ENCODE measurements around the gene SNED1.

The SNED1 gene

GRCh38 chr2:241096979-241097378 lies 98.6 kb downstream of the SNED1 start:
- H3K79me2 ChIP-seq (ENCODE audit: insufficient read depth, low read length): peaks cover 57% of the 10 kb centered on the region
- no peak for ATAC-seq (ENCODE audit: insufficient read depth, low read depth)
- TF ChIP-seq CTCF (IDR thresholded peaks at IDR 0.05; ENCODE audit: borderline replicate concordance, extremely low read depth, low read length, poor library complexity, severe bottlenecking): no peak
- TF ChIP-seq EZH2 (IDR thresholded peaks at IDR 0.05; ENCODE audit: borderline replicate concordance, low read depth, low read length, severe bottlenecking): no peak
- peaks cover 11% of the 10 kb centered on the region; the same call in 1 of the 2 replicates for H4K20me1 ChIP-seq (ENCODE audit: insufficient read depth, low read length)
- H3K4me2 ChIP-seq (ENCODE audit: insufficient read depth, low read length): no peak overlapping the region
- H3K27me3 ChIP-seq (ENCODE audit: insufficient read depth, low read length, poor library complexity): no peaks in the 10 kb centered on the region
- peaks cover 88% of the 10 kb centered on the region for H3K36me3 ChIP-seq (ENCODE audit: insufficient read depth, low read length)
- no peak overlapping the region for H3K27ac ChIP-seq (ENCODE audit: low read length)
- no peaks in the 10 kb centered on the region for H3K9me3 ChIP-seq (ENCODE audit: insufficient read depth, low read length, severe bottlenecking)
- peaks cover 44% of the 10 kb centered on the region for H3K4me1 ChIP-seq (ENCODE audit: insufficient read depth, low read length)
- H3K9ac ChIP-seq (ENCODE audit: low read depth, low read length): no peak overlapping the region
- DNase-seq: no peak
- no peak overlapping the region for H2AFZ ChIP-seq (ENCODE audit: low read depth, low read length)
- no peak overlapping the region for H3K4me3 ChIP-seq (ENCODE audit: low read depth in 1 of 2, low read length in 2 of 2)

DNA sequence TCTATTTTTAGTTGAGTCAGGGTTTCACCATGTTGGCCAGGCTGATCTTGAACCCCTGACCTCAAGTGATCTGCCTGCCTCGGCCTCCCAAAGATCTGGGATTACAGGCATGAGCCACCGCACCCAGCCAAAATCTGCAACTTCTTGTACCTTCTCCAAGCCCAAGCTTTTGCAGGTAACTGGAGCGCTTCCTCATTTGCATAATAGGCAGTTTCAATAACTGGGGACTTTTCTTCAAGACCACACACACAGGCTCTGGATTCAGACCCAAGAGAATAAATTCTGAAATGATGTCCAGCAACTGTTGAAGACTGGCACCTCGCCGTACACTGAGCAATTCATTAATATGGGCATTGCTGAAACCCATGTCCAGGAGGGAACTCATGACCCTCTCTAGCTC lies 100.8 kb downstream of the SNED1 start:
- TF ChIP-seq CTCF (IDR thresholded peaks at IDR 0.05; ENCODE audit: borderline replicate concordance, extremely low read depth, low read length, poor library complexity, severe bottlenecking): no peak
- no peak for TF ChIP-seq EZH2 (IDR thresholded peaks at IDR 0.05; ENCODE audit: borderline replicate concordance, low read depth, low read length, severe bottlenecking)
- no peak for DNase-seq
- Histone ChIP-seq H4K20me1 (ENCODE audit: insufficient read depth, low read length) (peaks cover 11% of the 10 kb centered on the region; the same call in 1 of the 2 replicates), H3K9ac (ENCODE audit: low read depth, low read length) (no peak overlapping the region), H3K79me2 (ENCODE audit: insufficient read depth, low read length) (peaks cover 74% of the 10 kb centered on the region), H3K4me1 (ENCODE audit: insufficient read depth, low read length) (peaks cover 58% of the 10 kb centered on the region), H2AFZ (ENCODE audit: low read depth, low read length) (no peak overlapping the region), H3K27me3 (ENCODE audit: insufficient read depth, low read length, poor library complexity) (no peaks in the 10 kb centered on the region), H3K36me3 (ENCODE audit: insufficient read depth, low read length) (peaks cover 66% of the 10 kb centered on the region), H3K27ac (ENCODE audit: low read length) (no peak overlapping the region), H3K9me3 (ENCODE audit: insufficient read depth, low read length, severe bottlenecking) (no peaks in the 10 kb centered on the region), H3K4me3 (ENCODE audit: low read depth in 1 of 2, low read length in 2 of 2) (no peak overlapping the region), H3K4me2 (ENCODE audit: insufficient read depth, low read length) (no peak overlapping the region)
- ATAC-seq (ENCODE audit: insufficient read depth, low read depth): no peak

- peak within 1 kb of the TSS; percentile 76 for H3K27ac ChIP-seq (ENCODE audit: low read length)
- peak within 1 kb of the TSS; percentile 96 for H3K4me2 ChIP-seq (ENCODE audit: insufficient read depth, low read length)
- DNase-seq: peak; percentile 87
- H4K20me1 ChIP-seq (ENCODE audit: insufficient read depth, low read length): peaks cover 2% of the 10 kb centered on the region; the same call in 1 of the 2 replicates
- no peaks in the 10 kb centered on the region for H3K9me3 ChIP-seq (ENCODE audit: insufficient read depth, low read length, severe bottlenecking)
- no peaks in the 10 kb centered on the region for H3K27me3 ChIP-seq (ENCODE audit: insufficient read depth, low read length, poor library complexity)
- peaks cover 61% of the 10 kb centered on the region for H3K79me2 ChIP-seq (ENCODE audit: insufficient read depth, low read length)
- no peak for TF ChIP-seq EZH2 (IDR thresholded peaks at IDR 0.05; ENCODE audit: borderline replicate concordance, low read depth, low read length, severe bottlenecking)
- no peak for TF ChIP-seq CTCF (IDR thresholded peaks at IDR 0.05; ENCODE audit: borderline replicate concordance, extremely low read depth, low read length, poor library complexity, severe bottlenecking)
- peaks cover 45% of the 10 kb centered on the region for H3K36me3 ChIP-seq (ENCODE audit: insufficient read depth, low read length)
- H3K9ac ChIP-seq (ENCODE audit: low read depth, low read length): peak within 1 kb of the TSS; percentile 79
- peak within 1 kb of the TSS; percentile 42 to 68 for H3K4me3 ChIP-seq (ENCODE audit: low read depth in 1 of 2, low read length in 2 of 2)
- peaks cover 40% of the 10 kb centered on the region for H3K4me1 ChIP-seq (ENCODE audit: insufficient read depth, low read length)
- peak within 1 kb of the TSS; percentile 80 for H2AFZ ChIP-seq (ENCODE audit: low read depth, low read length)
- peak; percentile 99 for ATAC-seq (ENCODE audit: insufficient read depth, low read depth)
Observed at GRCh38 chr2:241102239-241102803, 103.9 kb downstream of the SNED1 start, which contains the start of gene MTERF4. Gene MTERF4, minus strand, starts transcription at chr2:241102287. Its CDS starts 14 bp downstream, at chr2:241102273.
